KMS-11 (cell line): ENCODE results near the gene TECR.

ENCODE experiments used
- H2AFZ ChIP-seq: fragments of 200-600 bp; sonication (generic); 2 replicates; pipeline ENCODE4 v1.6.1; 2016; ENCODE audit warnings: antibody characterized with exemption, mixed run types, low read depth
- H3K27ac ChIP-seq: fragments of 200-600 bp; sonication (generic); 2 replicates; pipeline ENCODE4 v1.6.1; 2016; ENCODE audit warnings: mild to moderate bottlenecking, mixed run types
- H3K27me3 ChIP-seq: fragments of 200-600 bp; sonication (generic); 2 replicates; pipeline ENCODE4 v1.6.1; 2017; ENCODE audit warnings: mild to moderate bottlenecking, low read depth, mixed run types, moderate library complexity; ENCODE audit not compliant: insufficient read depth
- H3K36me3 ChIP-seq: fragments of 200-600 bp; sonication (generic); 2 replicates; pipeline ENCODE4 v1.6.1; 2017; ENCODE audit warnings: mild to moderate bottlenecking, mixed run types; ENCODE audit not compliant: insufficient read depth
- H3K4me1 ChIP-seq: fragments of 200-600 bp; sonication (generic); 2 replicates; pipeline ENCODE4 v1.6.1; 2016; ENCODE audit warnings: mild to moderate bottlenecking, low read depth, mixed run types; ENCODE audit not compliant: poor library complexity, severe bottlenecking
- H3K4me2 ChIP-seq: fragments of 200-600 bp; sonication (generic); 2 replicates; pipeline ENCODE4 v1.7.0; 2016; ENCODE audit warnings: mild to moderate bottlenecking, mixed run types
- H3K4me3 ChIP-seq: fragments of 200-600 bp; sonication (generic); IDR thresholded peaks from 2 replicates; pipeline ENCODE4 v1.6.1; 2017; ENCODE audit warnings: low read depth, low read length, mixed read lengths; ENCODE audit not compliant: insufficient read depth
- H3K79me2 ChIP-seq: fragments of 200-600 bp; sonication (generic); 2 replicates; pipeline ENCODE4 v1.6.1; 2016; ENCODE audit warnings: low read depth, mixed run types; ENCODE audit not compliant: insufficient read depth
- H3K9ac ChIP-seq: fragments of 200-600 bp; sonication (generic); 2 replicates; pipeline ENCODE4 v1.6.1; 2016; ENCODE audit warnings: mild to moderate bottlenecking, mixed run types
- H4K20me1 ChIP-seq: fragments of 200-600 bp; sonication (generic); 2 replicates; pipeline ENCODE4 v1.6.1; 2016; ENCODE audit warnings: mild to moderate bottlenecking, mixed run types; ENCODE audit not compliant: insufficient read depth
- TF ChIP-seq, protein P1 (sequence below): fragments of 200-600 bp; sonication (generic); conservative IDR thresholded peaks from 2 replicates; pipeline ENCODE4 v1.6.1; 2017; ENCODE audit warnings: low read depth, mild to moderate bottlenecking, antibody characterized with exemption, low read length, moderate library complexity, mixed read lengths

Gene TECR

DNA sequence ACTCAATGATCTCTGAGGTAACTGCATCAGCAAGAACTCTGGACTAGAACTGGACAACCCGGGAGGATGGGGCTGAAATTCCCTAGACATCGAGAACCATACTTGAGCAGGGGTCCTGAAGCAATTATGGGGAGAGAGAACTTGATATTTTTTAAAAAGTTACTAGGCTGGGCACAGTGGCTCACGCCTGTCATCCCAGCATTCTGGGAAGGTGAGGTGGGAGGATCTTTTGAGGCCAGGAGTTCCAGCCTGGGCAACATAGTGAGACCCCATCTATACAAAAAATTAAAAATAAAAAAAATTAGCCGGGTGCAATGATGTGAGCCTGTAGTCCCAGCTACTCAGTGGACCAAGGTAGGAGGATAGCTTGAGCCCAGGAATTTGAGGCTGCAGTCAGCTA is 8.9 kb upstream of the TECR start:
- Histone ChIP-seq H4K20me1 (peaks cover 17% of the 10 kb centered on the region; the same call in 1 of the 2 replicates), H3K9ac (no peak overlapping the region), H2AFZ (no peak overlapping the region), H3K79me2 (peaks cover 23% of the 10 kb centered on the region), H3K27me3 (no peaks in the 10 kb centered on the region), H3K4me1 (peaks cover 18% of the 10 kb centered on the region), H3K4me2 (no peak overlapping the region), H3K36me3 (peaks cover 9% of the 10 kb centered on the region; the same call in 1 of the 2 replicates), H3K27ac (no peak overlapping the region), H3K4me3 (no peak overlapping the region)
- TF ChIP-seq, protein P1, sequence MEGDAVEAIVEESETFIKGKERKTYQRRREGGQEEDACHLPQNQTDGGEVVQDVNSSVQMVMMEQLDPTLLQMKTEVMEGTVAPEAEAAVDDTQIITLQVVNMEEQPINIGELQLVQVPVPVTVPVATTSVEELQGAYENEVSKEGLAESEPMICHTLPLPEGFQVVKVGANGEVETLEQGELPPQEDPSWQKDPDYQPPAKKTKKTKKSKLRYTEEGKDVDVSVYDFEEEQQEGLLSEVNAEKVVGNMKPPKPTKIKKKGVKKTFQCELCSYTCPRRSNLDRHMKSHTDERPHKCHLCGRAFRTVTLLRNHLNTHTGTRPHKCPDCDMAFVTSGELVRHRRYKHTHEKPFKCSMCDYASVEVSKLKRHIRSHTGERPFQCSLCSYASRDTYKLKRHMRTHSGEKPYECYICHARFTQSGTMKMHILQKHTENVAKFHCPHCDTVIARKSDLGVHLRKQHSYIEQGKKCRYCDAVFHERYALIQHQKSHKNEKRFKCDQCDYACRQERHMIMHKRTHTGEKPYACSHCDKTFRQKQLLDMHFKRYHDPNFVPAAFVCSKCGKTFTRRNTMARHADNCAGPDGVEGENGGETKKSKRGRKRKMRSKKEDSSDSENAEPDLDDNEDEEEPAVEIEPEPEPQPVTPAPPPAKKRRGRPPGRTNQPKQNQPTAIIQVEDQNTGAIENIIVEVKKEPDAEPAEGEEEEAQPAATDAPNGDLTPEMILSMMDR: no peak

DNA sequence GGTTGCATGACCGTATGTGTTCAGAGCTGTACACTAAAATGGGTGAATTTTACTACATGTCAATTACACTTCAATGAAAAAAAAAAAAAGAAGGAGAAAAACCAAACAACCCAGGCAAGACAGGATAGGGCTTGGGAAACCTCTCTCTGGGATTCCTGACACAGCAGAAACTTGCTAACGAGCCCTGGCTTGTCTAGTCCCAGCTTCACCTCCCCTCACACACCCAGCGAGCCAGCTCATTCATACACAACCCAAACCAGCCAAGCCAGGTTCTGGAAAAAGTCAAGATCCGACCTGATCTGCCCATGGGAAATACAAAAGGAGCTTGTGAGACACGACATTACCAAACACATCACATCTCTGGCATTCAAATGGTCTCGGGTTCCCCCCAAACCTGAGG is 3.7 kb upstream of the TECR start:
- no peaks in the 10 kb centered on the region for H3K36me3 ChIP-seq
- H3K79me2 ChIP-seq: peaks cover 10% of the 10 kb centered on the region
- TF ChIP-seq, protein P1: no peak
- no peak overlapping the region for H3K4me3 ChIP-seq
- H2AFZ ChIP-seq: no peak overlapping the region
- no peaks in the 10 kb centered on the region for H3K27me3 ChIP-seq
- H3K4me1 ChIP-seq: peaks cover 9% of the 10 kb centered on the region
- no peak overlapping the region for H3K9ac ChIP-seq
- no peak overlapping the region for H3K4me2 ChIP-seq
- H3K27ac ChIP-seq: no peak overlapping the region
- H4K20me1 ChIP-seq: no peaks in the 10 kb centered on the region

DNA sequence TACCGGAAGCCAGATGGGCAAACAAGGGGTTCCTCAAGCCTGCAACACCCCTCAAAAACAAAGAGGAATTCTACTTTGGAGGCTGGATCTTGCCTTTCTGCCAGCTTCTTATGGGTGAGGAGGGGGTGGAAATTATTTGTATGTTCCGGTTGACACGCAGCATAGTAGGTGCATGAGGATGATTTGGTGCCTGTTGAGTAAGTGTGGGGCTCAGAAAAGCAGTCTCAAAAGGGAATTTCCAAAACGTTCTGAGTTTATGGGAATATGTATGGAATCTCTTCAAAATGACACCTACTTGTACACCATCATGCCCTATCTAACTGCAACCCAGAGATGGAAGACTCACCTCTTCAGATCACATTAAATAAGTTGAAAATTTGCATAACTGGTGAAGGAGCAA is 3.0 kb upstream of the TECR start:
- Histone ChIP-seq H3K27ac (no peak overlapping the region), H3K79me2 (peaks cover 17% of the 10 kb centered on the region), H3K4me3 (no peak overlapping the region), H3K9ac (no peak overlapping the region), H4K20me1 (no peaks in the 10 kb centered on the region), H3K4me1 (peaks cover 15% of the 10 kb centered on the region), H3K4me2 (no peak overlapping the region), H3K27me3 (no peaks in the 10 kb centered on the region), H2AFZ (no peak overlapping the region), H3K36me3 (no peaks in the 10 kb centered on the region)
- TF ChIP-seq, protein P1: no peak

DNA sequence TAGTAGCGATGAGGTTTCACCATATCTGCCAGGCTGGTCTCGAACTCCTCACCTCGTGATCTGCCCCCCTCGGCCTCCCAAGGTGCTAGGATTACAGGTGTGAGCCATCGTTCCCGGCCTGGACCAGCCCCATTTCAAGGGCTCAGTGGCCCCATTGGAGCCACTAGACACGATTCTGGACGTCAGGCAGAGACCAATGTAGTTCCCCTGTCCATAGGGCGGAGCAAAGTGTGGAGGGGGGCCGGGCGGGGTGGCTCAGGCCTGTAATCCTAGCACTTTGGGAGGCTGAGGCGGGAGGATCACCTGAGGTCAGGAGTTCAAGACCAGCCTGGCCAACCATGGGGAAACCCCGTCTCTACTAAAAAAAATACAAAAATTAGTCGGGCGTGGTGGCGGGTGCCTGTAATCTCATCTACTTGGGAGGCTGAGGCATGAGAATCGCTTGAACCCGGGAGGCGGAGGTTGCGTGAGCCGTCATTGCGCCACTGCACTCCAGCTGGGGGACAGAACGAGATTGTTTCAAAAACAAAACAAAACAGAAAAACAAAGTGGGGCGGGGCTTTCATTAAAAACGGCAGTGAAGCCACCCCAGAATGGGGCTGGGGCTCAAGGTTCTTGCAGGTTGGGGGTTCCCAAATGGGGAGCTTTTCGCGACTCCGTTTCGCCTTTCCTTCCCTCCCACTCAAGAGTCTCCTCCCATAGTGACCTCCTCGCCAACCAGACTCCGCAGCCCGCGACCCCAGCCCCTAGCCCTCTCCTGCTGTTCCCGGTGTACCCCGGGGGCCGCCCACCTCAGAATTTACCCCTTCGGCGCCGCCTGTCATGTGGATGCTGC is 758 bp upstream of the TECR start:
- H3K9ac ChIP-seq: peak overlapping the region; percentile 24; the same call in 1 of the 2 replicates
- no peaks in the 10 kb centered on the region for H4K20me1 ChIP-seq
- peaks cover 15% of the 10 kb centered on the region for H3K4me1 ChIP-seq
- H3K27ac ChIP-seq: no peak overlapping the region; the same call in 1 of the 2 replicates
- H3K4me2 ChIP-seq: peak overlapping the region; percentile 71
- H3K36me3 ChIP-seq: no peaks in the 10 kb centered on the region
- TF ChIP-seq, protein P1: no peak
- peaks cover 30% of the 10 kb centered on the region for H3K79me2 ChIP-seq
- H3K4me3 ChIP-seq: no peak overlapping the region
- H3K27me3 ChIP-seq: no peaks in the 10 kb centered on the region
- H2AFZ ChIP-seq: peak overlapping the region; percentile 77; the same call in 1 of the 2 replicates
